Peyer's patch (tissue), 4 donors: ENCODE data around the gene NLGN2. TPM values are rescaled to one million over a fixed set of nuclear protein-coding genes. Genes with fewer than 3 reads are reported as not detected.
A peak's percentile ranks its signal among the peaks of the same experiment; 100 is the strongest.

ENCODE experiments used
- DNase-seq, 3 donors: peaks; one replicate each; pipeline ENCODE4 v3.0.0-alpha.2; 2017 to 2019
- H3K27ac ChIP-seq, 4 donors: fragments of 200-600 bp; sonication (generic); one replicate each; pipeline ENCODE4 v1.5.1; 2016 to 2019
- H3K27me3 ChIP-seq, 2 donors: fragments of 200-600 bp; sonication (generic); one replicate each; pipeline ENCODE4 v1.5.1; 2019
- H3K36me3 ChIP-seq, 3 donors: fragments of 200-600 bp; sonication (generic); one replicate each; pipeline ENCODE4 v1.5.1; 2016 to 2019
- H3K4me1 ChIP-seq, 4 donors: fragments of 200-600 bp; sonication (generic); one replicate each; pipeline ENCODE4 v1.5.1; 2016 to 2019
- H3K4me3 ChIP-seq, 4 donors: fragments of 200-600 bp; sonication (generic); 1 replicate in 3 of 4; 2 replicates in 1 of 4; pipeline ENCODE4 v1.5.1; 2016 to 2019; ENCODE audit warnings: mild to moderate bottlenecking in 1 of 4
- H3K9me3 ChIP-seq, 4 donors: fragments of 200-600 bp; sonication (generic); one replicate each; pipeline ENCODE4 v1.5.1; 2016 to 2019; ENCODE audit warnings: mild to moderate bottlenecking in 1 of 4
- CTCF ChIP-seq, 6 experiments: fragments of 450-650 bp in 4 of 6; fragments of 200-600 bp in 2 of 6; sonication (generic) in 1 of 6; IDR thresholded peaks; one replicate each; pipeline ENCODE4 v1.5.1; 2017 to 2019; ENCODE audit warnings: antibody characterized with exemption in 6 of 6, mild to moderate bottlenecking in 3 of 6, moderate library complexity in 1 of 6
- POLR2A ChIP-seq, 2 donors: fragments of 450-650 bp; IDR thresholded peaks; one replicate each; pipeline ENCODE4 v1.5.1; 2017; ENCODE audit warnings: antibody characterized with exemption in 2 of 2, mild to moderate bottlenecking in 2 of 2, moderate library complexity in 2 of 2
- total RNA-seq, 4 donors: library from RNA; depleted of rRNA; stranded (reverse); fragments of >200 nt; gene quantifications; one replicate each; pipeline ENCODE4 v1.1.0, GENCODE V29; 2016

Gene NLGN2
- total RNA-seq, 4 donors from 2014 or later, result 0.88 to 9.9 (median 5.8) TPM

DNA sequence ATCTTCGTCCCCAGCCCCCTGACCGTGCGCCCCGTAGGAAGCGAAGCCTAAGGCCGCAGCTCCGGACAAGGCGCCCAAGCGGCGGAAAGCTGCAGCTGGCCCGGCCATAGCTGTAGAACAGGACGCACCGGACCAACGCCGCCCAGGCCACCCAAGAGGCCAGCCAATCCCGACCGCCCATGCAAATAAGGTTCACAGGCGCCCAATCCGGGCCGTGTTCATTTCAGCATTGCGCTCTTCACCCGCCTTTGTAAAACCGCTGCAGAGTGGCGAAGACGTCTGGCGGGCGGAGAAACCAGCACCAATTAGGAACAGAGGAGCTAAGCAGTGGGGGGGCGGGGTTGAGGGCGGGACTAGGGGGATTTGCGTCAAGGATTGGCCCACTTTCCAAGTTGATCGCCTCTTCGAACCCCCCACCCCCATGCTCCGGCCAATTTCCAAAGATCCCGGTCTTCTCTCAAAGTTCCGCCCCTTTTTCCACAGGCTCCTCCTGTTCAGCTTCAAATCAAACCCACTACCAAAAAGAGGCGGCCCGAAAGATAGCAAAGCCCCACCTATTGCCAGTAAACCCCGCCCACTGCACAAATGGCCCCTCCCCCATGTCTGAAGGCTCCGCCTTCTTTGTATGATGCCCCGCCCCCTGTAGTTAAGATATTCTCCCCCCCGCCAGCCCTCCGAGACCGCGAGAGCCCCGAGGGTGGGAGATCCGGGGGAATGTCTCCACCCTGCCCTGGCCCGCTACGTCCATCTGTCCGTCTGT, 3.5 kb upstream of the NLGN2 start, which contains the start of gene TMEM256:
TSS of gene TMEM256 (minus strand) at position 121 of the 760 bp plus-strand sequence. CDS start at position 108, 13 bp downstream.
- Histone ChIP-seq H3K36me3 (no peaks in the 10 kb centered on the region), H3K4me3 (peak within 1 kb of the TSS; percentile 49 to 90 (median 69)), H3K4me1 (peaks cover 0 to 15% (median 5%) of the 10 kb centered on the region in 4 donors), H3K27me3 (no peaks in the 10 kb centered on the region), H3K9me3 (no peaks in the 10 kb centered on the region), H3K27ac (peak within 1 kb of the TSS; percentile 88 to 96 (median 92))
- peak; percentile 98 to 99 (median 99) for DNase-seq
- TF ChIP-seq CTCF (IDR thresholded peaks at IDR 0.05), result no peak
- TF ChIP-seq POLR2A (IDR thresholded peaks at IDR 0.05), result peak; percentile 98 to 99

DNA sequence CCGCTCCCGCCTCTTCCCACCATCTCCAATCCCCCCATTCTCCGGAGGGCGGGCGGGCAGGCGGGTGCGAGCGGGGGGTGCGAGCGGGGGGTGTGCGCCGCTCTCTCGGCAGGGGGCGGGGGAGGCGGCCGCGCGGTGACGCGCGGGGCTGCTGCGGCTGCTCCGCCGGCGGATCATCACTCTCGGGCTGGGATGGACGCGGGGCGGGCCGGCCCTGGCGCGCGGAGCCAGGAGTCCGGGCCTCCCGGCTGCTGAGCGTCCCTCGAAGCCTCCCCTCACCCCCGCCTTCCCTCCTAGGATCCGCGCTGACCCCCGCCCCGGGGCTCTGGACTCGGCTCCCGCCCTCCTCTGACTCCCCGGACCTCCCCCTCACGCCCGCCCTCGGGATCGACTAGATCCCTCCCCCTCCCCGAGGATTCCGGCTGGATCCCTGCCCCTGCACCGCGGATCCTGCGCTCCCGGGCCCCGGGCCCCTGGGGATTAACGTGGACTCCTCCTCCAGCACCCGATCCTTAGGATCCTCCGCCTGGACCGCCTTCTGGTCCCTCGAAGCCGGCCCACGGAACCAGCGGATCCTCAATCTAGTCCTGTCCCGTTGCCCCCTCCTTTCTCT, 2.8 kb upstream of the NLGN2 start:
- DNase-seq, result peak in 2 of 3 donors; percentile 69 to 81
- H3K36me3 ChIP-seq, result no peaks in the 10 kb centered on the region
- peaks cover 0 to 15% (median 5%) of the 10 kb centered on the region in 4 donors for H3K4me1 ChIP-seq
- peak overlapping the region; percentile 88 to 96 (median 92) for H3K27ac ChIP-seq
- H3K9me3 ChIP-seq, result no peaks in the 10 kb centered on the region
- H3K4me3 ChIP-seq, result peak overlapping the region; percentile 49 to 90 (median 69)
- no peaks in the 10 kb centered on the region for H3K27me3 ChIP-seq
- TF ChIP-seq CTCF (IDR thresholded peaks at IDR 0.05) (peak in 1 of 6 experiments; percentile 7), POLR2A (IDR thresholded peaks at IDR 0.05) (no peak)

DNA sequence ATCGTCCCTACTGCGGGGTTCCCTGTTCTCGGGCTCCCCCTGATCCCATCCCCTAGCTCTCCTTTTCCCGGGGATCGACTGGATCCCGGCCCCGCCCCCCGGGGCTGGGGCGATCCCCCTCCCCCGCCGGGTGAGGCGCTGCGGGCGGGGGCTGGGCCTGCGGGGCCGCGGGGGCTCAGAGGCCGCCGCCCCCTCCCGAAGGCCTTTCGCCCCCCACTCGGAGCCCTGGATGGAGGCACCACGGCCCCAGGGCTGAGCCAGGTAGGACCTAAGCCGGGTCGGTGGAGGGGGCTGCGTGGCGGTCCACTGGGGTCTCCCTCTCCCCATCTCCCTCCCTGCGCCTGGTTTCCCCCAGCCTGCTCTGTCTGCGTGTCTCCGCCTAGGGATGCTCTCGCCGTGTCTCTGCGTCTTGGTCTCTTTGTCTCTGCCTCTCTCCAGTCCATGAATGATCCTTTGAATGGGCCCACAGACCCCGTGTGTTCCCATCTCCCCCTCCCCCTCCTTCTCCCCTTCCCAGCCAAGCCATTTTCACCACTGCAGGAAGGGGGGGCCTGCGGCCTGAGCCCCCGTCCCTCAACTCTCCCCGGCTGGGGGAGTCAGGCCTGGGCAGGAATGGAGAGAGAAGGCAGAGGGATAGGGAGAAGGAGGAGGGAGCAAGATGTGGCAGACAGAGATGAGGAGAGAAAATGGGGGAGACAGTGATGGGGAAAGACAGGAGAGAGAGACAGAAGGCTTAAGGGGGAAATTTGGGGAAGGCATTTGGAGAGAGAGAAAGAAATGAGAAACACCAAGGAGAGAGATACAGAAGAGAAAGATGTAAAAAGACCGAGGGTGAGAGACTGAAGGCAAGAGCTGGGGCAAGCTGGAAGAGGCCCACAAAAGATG, 2.1 kb upstream of the NLGN2 start:
- TF ChIP-seq CTCF (IDR thresholded peaks at IDR 0.05) (no peak), POLR2A (IDR thresholded peaks at IDR 0.05) (no peak)
- Histone ChIP-seq H3K9me3 (no peaks in the 10 kb centered on the region), H3K4me3 (peak overlapping the region; percentile 49 to 90 (median 69)), H3K27me3 (no peaks in the 10 kb centered on the region), H3K36me3 (no peaks in the 10 kb centered on the region), H3K27ac (peak overlapping the region; percentile 88 to 96 (median 92)), H3K4me1 (peaks cover 0 to 15% (median 5%) of the 10 kb centered on the region in 4 donors)
- no peak for DNase-seq

DNA sequence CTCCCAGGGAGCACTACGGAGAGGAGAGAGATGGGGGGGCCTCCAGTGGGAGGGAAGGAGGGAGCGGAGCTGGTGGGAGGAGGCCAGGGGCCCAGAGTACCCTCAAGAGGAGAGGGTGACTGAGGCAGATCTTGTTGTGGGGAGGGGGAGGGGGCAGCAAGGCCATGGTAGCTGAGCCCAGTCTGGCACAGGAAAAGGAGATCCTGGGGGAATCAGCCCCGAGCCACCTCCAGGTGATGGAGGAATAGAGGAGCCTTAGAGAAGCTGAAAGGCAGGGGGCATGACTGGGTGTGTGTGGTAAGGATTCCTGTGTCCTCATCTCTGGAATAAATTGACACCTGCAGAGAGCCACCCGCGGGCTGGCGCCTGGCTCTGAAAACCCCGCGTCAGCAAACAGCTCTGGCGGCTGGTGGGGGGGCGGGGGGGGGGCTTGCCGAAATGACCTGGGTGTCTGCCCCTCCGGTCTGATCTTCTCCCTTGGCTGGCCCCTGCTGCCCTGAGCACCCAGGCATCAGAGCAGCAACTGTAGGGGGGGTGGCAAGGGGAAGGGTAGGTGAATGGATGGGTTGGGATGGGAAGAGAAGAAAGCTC, 1.3 kb upstream of the NLGN2 start:
- Histone ChIP-seq H3K27me3 (no peaks in the 10 kb centered on the region), H3K9me3 (no peaks in the 10 kb centered on the region), H3K36me3 (no peaks in the 10 kb centered on the region), H3K4me3 (no peak overlapping the region), H3K4me1 (peaks cover 0 to 15% (median 5%) of the 10 kb centered on the region in 4 donors), H3K27ac (no peak overlapping the region)
- no peak for DNase-seq
- TF ChIP-seq POLR2A (IDR thresholded peaks at IDR 0.05), result no peak
- TF ChIP-seq CTCF (IDR thresholded peaks at IDR 0.05), result no peak

- TF ChIP-seq CTCF (IDR thresholded peaks at IDR 0.05), result no peak
- no peak for TF ChIP-seq POLR2A (IDR thresholded peaks at IDR 0.05)
- H3K27ac ChIP-seq, result no peak overlapping the region
- H3K9me3 ChIP-seq, result no peaks in the 10 kb centered on the region
- no peaks in the 10 kb centered on the region for H3K36me3 ChIP-seq
- H3K27me3 ChIP-seq, result no peaks in the 10 kb centered on the region
- DNase-seq, result no peak
- no peak overlapping the region for H3K4me3 ChIP-seq
- H3K4me1 ChIP-seq, result peaks cover 0 to 12% (median 5%) of the 10 kb centered on the region in 4 donors
These were observed 563 bp upstream of the NLGN2 start for GRCh38 chr17:7407082-7407481.
